Measurements from ENCODE around the gene DSC3. TPM values are rescaled to one million over a fixed set of nuclear protein-coding genes. Genes with fewer than 3 reads are reported as not detected.

Gene DSC3
- total and polyA plus RNA-seq, 4 donors, result under 0.01 to 0.06 (median 0.05) TPM; not detected in 1

GRCh38 chr18:30957066-30957465 is 85.5 kb downstream of the DSC3 start:
- peaks cover 0 to 3% (median 0%) of the 10 kb centered on the region in 4 donors for H3K27me3 ChIP-seq (ENCODE audit: control insufficient read depth in 4 of 4, insufficient read depth in 4 of 4, low read length in 3 of 4)
- H3K9ac ChIP-seq (ENCODE audit: low read depth in 1 of 2, low read length in 2 of 2), result no peak overlapping the region
- H3K9me3 ChIP-seq (ENCODE audit: control insufficient read depth in 4 of 4, low read length in 3 of 4), result no peaks in the 10 kb centered on the region
- H3K4me3 ChIP-seq (ENCODE audit: low read depth in 1 of 3, low read length in 3 of 3), result no peak overlapping the region
- H3K27ac ChIP-seq (ENCODE audit: low read depth in 1 of 2, low read length in 2 of 2), result no peak overlapping the region
- 76% methylated on average over 2 of the region's 2 CpGs for WGBS
- no peaks in the 10 kb centered on the region for H3K36me3 ChIP-seq (ENCODE audit: control insufficient read depth in 4 of 4, insufficient read depth in 3 of 4, low read depth in 1 of 4, low read length in 3 of 4)
- no peaks in the 10 kb centered on the region for H3K4me1 ChIP-seq (ENCODE audit: control insufficient read depth in 4 of 4, insufficient read depth in 4 of 4, low read length in 3 of 4)
- TF ChIP-seq, protein P1, sequence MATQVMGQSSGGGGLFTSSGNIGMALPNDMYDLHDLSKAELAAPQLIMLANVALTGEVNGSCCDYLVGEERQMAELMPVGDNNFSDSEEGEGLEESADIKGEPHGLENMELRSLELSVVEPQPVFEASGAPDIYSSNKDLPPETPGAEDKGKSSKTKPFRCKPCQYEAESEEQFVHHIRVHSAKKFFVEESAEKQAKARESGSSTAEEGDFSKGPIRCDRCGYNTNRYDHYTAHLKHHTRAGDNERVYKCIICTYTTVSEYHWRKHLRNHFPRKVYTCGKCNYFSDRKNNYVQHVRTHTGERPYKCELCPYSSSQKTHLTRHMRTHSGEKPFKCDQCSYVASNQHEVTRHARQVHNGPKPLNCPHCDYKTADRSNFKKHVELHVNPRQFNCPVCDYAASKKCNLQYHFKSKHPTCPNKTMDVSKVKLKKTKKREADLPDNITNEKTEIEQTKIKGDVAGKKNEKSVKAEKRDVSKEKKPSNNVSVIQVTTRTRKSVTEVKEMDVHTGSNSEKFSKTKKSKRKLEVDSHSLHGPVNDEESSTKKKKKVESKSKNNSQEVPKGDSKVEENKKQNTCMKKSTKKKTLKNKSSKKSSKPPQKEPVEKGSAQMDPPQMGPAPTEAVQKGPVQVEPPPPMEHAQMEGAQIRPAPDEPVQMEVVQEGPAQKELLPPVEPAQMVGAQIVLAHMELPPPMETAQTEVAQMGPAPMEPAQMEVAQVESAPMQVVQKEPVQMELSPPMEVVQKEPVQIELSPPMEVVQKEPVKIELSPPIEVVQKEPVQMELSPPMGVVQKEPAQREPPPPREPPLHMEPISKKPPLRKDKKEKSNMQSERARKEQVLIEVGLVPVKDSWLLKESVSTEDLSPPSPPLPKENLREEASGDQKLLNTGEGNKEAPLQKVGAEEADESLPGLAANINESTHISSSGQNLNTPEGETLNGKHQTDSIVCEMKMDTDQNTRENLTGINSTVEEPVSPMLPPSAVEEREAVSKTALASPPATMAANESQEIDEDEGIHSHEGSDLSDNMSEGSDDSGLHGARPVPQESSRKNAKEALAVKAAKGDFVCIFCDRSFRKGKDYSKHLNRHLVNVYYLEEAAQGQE (IDR thresholded peaks at IDR 0.05), result no peak
- TF ChIP-seq GABPA (IDR thresholded peaks at IDR 0.05 in 1 of 2, conservative IDR thresholded peaks at IDR 0.05 in 1 of 2) (no peak), NR2F2 (IDR thresholded peaks at IDR 0.05) (no peak), EGR1 (IDR thresholded peaks at IDR 0.05; ENCODE audit: low read depth in 2 of 2) (no peak), ATF3 (IDR thresholded peaks at IDR 0.05) (no peak), RAD21 (IDR thresholded peaks at IDR 0.05) (no peak), SP1 (IDR thresholded peaks at IDR 0.05) (no peak), JUND (IDR thresholded peaks at IDR 0.05) (no peak), FOXA2 (IDR thresholded peaks at IDR 0.05) (no peak), HNF4A (conservative IDR thresholded peaks at IDR 0.05) (no peak), HNF4G (IDR thresholded peaks at IDR 0.05) (no peak), RXRA (IDR thresholded peaks at IDR 0.05) (no peak), FOXA1 (IDR thresholded peaks at IDR 0.05) (no peak), TAF1 (conservative IDR thresholded peaks at IDR 0.05) (no peak)
- TF ChIP-seq, protein P2, sequence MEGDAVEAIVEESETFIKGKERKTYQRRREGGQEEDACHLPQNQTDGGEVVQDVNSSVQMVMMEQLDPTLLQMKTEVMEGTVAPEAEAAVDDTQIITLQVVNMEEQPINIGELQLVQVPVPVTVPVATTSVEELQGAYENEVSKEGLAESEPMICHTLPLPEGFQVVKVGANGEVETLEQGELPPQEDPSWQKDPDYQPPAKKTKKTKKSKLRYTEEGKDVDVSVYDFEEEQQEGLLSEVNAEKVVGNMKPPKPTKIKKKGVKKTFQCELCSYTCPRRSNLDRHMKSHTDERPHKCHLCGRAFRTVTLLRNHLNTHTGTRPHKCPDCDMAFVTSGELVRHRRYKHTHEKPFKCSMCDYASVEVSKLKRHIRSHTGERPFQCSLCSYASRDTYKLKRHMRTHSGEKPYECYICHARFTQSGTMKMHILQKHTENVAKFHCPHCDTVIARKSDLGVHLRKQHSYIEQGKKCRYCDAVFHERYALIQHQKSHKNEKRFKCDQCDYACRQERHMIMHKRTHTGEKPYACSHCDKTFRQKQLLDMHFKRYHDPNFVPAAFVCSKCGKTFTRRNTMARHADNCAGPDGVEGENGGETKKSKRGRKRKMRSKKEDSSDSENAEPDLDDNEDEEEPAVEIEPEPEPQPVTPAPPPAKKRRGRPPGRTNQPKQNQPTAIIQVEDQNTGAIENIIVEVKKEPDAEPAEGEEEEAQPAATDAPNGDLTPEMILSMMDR (IDR thresholded peaks at IDR 0.05; ENCODE audit: low read depth, low read length, missing input control), result no peak
- TF ChIP-seq, protein P3, sequence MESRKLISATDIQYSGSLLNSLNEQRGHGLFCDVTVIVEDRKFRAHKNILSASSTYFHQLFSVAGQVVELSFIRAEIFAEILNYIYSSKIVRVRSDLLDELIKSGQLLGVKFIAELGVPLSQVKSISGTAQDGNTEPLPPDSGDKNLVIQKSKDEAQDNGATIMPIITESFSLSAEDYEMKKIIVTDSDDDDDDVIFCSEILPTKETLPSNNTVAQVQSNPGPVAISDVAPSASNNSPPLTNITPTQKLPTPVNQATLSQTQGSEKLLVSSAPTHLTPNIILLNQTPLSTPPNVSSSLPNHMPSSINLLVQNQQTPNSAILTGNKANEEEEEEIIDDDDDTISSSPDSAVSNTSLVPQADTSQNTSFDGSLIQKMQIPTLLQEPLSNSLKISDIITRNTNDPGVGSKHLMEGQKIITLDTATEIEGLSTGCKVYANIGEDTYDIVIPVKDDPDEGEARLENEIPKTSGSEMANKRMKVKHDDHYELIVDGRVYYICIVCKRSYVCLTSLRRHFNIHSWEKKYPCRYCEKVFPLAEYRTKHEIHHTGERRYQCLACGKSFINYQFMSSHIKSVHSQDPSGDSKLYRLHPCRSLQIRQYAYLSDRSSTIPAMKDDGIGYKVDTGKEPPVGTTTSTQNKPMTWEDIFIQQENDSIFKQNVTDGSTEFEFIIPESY (IDR thresholded peaks at IDR 0.05), result no peak
- TF ChIP-seq, protein P4, sequence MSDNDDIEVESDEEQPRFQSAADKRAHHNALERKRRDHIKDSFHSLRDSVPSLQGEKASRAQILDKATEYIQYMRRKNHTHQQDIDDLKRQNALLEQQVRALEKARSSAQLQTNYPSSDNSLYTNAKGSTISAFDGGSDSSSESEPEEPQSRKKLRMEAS (IDR thresholded peaks at IDR 0.05), result no peak
- DNase-seq (ENCODE audit: low spot score), result no peak

All from liver (tissue), 9 donors.